Skeletal muscle tissue (tissue), 4 donors: ENCODE measurements around the gene RPLP2. TPM values are rescaled to one million over a fixed set of nuclear protein-coding genes. Genes with fewer than 3 reads are reported as not detected.

Experiments
- H3K27ac ChIP-seq: one replicate; pipeline ENCODE4 v1.7.0; 2013; ENCODE audit warnings: mild to moderate bottlenecking, low read depth, low read length, inconsistent platforms
- H3K27me3 ChIP-seq, 3 donors: one replicate each; pipeline ENCODE4 v1.7.0; 2013; ENCODE audit warnings: low read length in 3 of 3; ENCODE audit not compliant: control insufficient read depth in 3 of 3, insufficient read depth in 3 of 3
- H3K36me3 ChIP-seq, 3 donors: one replicate each; pipeline ENCODE4 v1.7.0; 2013; ENCODE audit warnings: low read length in 3 of 3; ENCODE audit not compliant: control insufficient read depth in 3 of 3, insufficient read depth in 3 of 3
- H3K4me1 ChIP-seq, 3 donors: one replicate each; pipeline ENCODE4 v1.7.0; 2013; ENCODE audit warnings: low read length in 3 of 3, mild to moderate bottlenecking in 3 of 3; ENCODE audit not compliant: control insufficient read depth in 3 of 3, insufficient read depth in 3 of 3
- H3K4me3 ChIP-seq, 3 donors: one replicate each; pipeline ENCODE4 v1.7.0; 2013; ENCODE audit warnings: low read length in 3 of 3
- H3K9ac ChIP-seq, 3 donors: one replicate each; pipeline ENCODE4 v1.7.0; 2013; ENCODE audit warnings: low read length in 3 of 3, mild to moderate bottlenecking in 3 of 3, moderate library complexity in 2 of 3, low read depth in 1 of 3
- H3K9me3 ChIP-seq, 3 donors: one replicate each; pipeline ENCODE4 v1.7.0; 2013; ENCODE audit warnings: low read length in 3 of 3; ENCODE audit not compliant: control insufficient read depth in 3 of 3
- total RNA-seq: library from RNA; depleted of rRNA; stranded (reverse); fragments of >200 nt; gene quantifications from one replicate; pipeline ENCODE4 v1.2.3, GENCODE V29; 2014
- donor health status: Osteomylitis.

RPLP2 gene
- total RNA-seq, 1 donor from 2014 or later, result 414 TPM

GRCh38 chr11:830295-831117 lies 20.7 kb downstream of the RPLP2 start:
- H3K4me3 ChIP-seq, result peak overlapping the region in 2 of 3 donors; percentile 49 to 58
- H3K9me3 ChIP-seq, result no peaks in the 10 kb centered on the region
- no peak overlapping the region for H3K27ac ChIP-seq
- H3K9ac ChIP-seq, result peak overlapping the region in 1 of 3 donors; percentile 62
- peaks cover 13 to 58% (median 24%) of the 10 kb centered on the region in 3 donors for H3K27me3 ChIP-seq
- peaks cover 0 to 4% (median 0%) of the 10 kb centered on the region in 3 donors for H3K36me3 ChIP-seq
- peaks cover 65 to 80% (median 72%) of the 10 kb centered on the region in 3 donors for H3K4me1 ChIP-seq

GRCh38 chr11:831118-831864 lies 21.5 kb downstream of the RPLP2 start:
- Histone ChIP-seq H3K27me3 (peaks cover 13 to 52% (median 20%) of the 10 kb centered on the region in 3 donors), H3K27ac (no peak overlapping the region), H3K4me1 (peaks cover 64 to 80% (median 70%) of the 10 kb centered on the region in 3 donors), H3K4me3 (peak overlapping the region in 1 of 3 donors; percentile 22), H3K9me3 (no peaks in the 10 kb centered on the region), H3K9ac (peak overlapping the region in 1 of 3 donors; percentile 8), H3K36me3 (peaks cover 2 to 3% (median 3%) of the 10 kb centered on the region in 3 donors)

GRCh38 chr11:831961-832528 lies 22.3 kb downstream of the RPLP2 start:
- H3K36me3 ChIP-seq, result peaks cover 10% of the 10 kb centered on the region in 3 donors
- peak overlapping the region; percentile 57 to 76 (median 59) for H3K9ac ChIP-seq
- H3K27ac ChIP-seq, result peak overlapping the region; percentile 51
- H3K9me3 ChIP-seq, result no peaks in the 10 kb centered on the region
- peaks cover 64 to 84% (median 68%) of the 10 kb centered on the region in 3 donors for H3K4me1 ChIP-seq
- H3K27me3 ChIP-seq, result peaks cover 13 to 48% (median 20%) of the 10 kb centered on the region in 3 donors
- H3K4me3 ChIP-seq, result peak overlapping the region; percentile 29 to 72 (median 38)

GRCh38 chr11:832529-833113 lies 22.9 kb downstream of the RPLP2 start, which contains the start of gene CD151:
Gene CD151, plus strand, starts transcription at chr11:832952. Its CDS starts 3,118 bp downstream, at chr11:836070.
- H3K27ac ChIP-seq, result peak within 1 kb of the TSS; percentile 91
- H3K9ac ChIP-seq, result peak within 1 kb of the TSS; percentile 79 to 85 (median 85)
- H3K9me3 ChIP-seq, result no peaks in the 10 kb centered on the region
- peaks cover 13 to 42% (median 20%) of the 10 kb centered on the region in 3 donors for H3K27me3 ChIP-seq
- peaks cover 59 to 85% (median 66%) of the 10 kb centered on the region in 3 donors for H3K4me1 ChIP-seq
- H3K36me3 ChIP-seq, result peaks cover 14 to 16% (median 16%) of the 10 kb centered on the region in 3 donors
- peak within 1 kb of the TSS; percentile 72 for H3K4me3 ChIP-seq

GRCh38 chr11:833114-833791 lies 23.5 kb downstream of the RPLP2 start:
- Histone ChIP-seq H3K4me1 (peaks cover 52 to 83% (median 61%) of the 10 kb centered on the region in 3 donors), H3K36me3 (peaks cover 19 to 21% (median 20%) of the 10 kb centered on the region in 3 donors), H3K9ac (peak overlapping the region; percentile 79 to 85 (median 85)), H3K9me3 (no peaks in the 10 kb centered on the region), H3K27ac (peak overlapping the region; percentile 91), H3K4me3 (peak overlapping the region; percentile 65 to 72 (median 72)), H3K27me3 (peaks cover 10 to 36% (median 15%) of the 10 kb centered on the region in 3 donors)

GRCh38 chr11:833849-834311 lies 24.1 kb downstream of the RPLP2 start:
- Histone ChIP-seq H3K4me1 (peaks cover 49 to 83% (median 58%) of the 10 kb centered on the region in 3 donors), H3K27ac (peak overlapping the region; percentile 91), H3K36me3 (peaks cover 25 to 27% (median 26%) of the 10 kb centered on the region in 3 donors), H3K9ac (peak overlapping the region; percentile 79 to 85 (median 85)), H3K4me3 (peak overlapping the region; percentile 65 to 72 (median 72)), H3K9me3 (no peaks in the 10 kb centered on the region), H3K27me3 (peaks cover 9 to 30% (median 10%) of the 10 kb centered on the region in 3 donors)

GRCh38 chr11:834371-835316 lies 24.9 kb downstream of the RPLP2 start:
- H3K36me3 ChIP-seq, result peaks cover 33 to 34% (median 34%) of the 10 kb centered on the region in 3 donors

GRCh38 chr11:836274-836673 lies 26.5 kb downstream of the RPLP2 start:
- Histone ChIP-seq H3K4me1 (peaks cover 42 to 79% (median 56%) of the 10 kb centered on the region in 3 donors), H3K36me3 (peaks cover 42 to 46% (median 46%) of the 10 kb centered on the region in 3 donors), H3K27ac (peak overlapping the region; percentile 36), H3K27me3 (peaks cover 0 to 8% (median 0%) of the 10 kb centered on the region in 3 donors), H3K9me3 (no peaks in the 10 kb centered on the region), H3K4me3 (no peak overlapping the region), H3K9ac (peak overlapping the region in 1 of 3 donors; percentile 16)

More at GRCh38 chr11:834371-835316, 24.9 kb downstream of the RPLP2 start:
- Histone ChIP-seq H3K9me3 (no peaks in the 10 kb centered on the region), H3K27ac (peak overlapping the region; percentile 91), H3K9ac (peak overlapping the region; percentile 70 to 85 (median 85)), H3K4me1 (peaks cover 42 to 80% (median 56%) of the 10 kb centered on the region in 3 donors), H3K27me3 (peaks cover 2 to 22% (median 2%) of the 10 kb centered on the region in 3 donors), H3K4me3 (peak overlapping the region; percentile 62 to 72 (median 65))
